HG02571 (cell line): ENCODE data around the gene PRR14L.
"Not testable (repeated sequence)": the region's sequence is repeated elsewhere in the genome, so short reads cannot be mapped to it uniquely, and the experiment has no call there.

Experiments used
- ATAC-seq: cut with Tn5 transposase; IDR thresholded peaks from one replicate; pipeline ENCODE4 v1.9.1; 2021; ENCODE audit warnings: mild to moderate bottlenecking, moderate library complexity; ENCODE audit not compliant: unreplicated experiment

Gene PRR14L

GRCh38 chr22:31683181-31684105 is 66.5 kb downstream of the PRR14L start:
- ATAC-seq = no peak

DNA sequence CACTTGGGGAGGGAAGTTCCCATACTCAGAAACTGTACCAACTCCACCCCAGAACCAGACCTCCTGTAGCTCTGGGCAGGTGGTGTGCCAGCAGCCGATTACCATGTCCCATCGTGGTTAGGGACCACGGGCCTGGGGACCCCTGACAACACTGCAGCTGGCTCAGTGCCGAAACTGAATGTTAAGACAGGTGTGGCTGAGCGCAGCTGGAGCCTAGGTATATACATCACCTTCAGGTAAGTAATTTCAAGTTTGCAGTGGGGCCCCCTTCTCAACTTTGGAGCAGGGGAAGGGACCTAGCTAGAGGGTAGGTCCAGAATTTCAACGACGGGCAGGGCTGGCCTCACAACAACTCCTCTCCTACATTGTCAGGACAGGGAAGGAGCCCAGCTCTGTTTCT is 67.2 kb downstream of the PRR14L start:
- no peak for ATAC-seq

DNA sequence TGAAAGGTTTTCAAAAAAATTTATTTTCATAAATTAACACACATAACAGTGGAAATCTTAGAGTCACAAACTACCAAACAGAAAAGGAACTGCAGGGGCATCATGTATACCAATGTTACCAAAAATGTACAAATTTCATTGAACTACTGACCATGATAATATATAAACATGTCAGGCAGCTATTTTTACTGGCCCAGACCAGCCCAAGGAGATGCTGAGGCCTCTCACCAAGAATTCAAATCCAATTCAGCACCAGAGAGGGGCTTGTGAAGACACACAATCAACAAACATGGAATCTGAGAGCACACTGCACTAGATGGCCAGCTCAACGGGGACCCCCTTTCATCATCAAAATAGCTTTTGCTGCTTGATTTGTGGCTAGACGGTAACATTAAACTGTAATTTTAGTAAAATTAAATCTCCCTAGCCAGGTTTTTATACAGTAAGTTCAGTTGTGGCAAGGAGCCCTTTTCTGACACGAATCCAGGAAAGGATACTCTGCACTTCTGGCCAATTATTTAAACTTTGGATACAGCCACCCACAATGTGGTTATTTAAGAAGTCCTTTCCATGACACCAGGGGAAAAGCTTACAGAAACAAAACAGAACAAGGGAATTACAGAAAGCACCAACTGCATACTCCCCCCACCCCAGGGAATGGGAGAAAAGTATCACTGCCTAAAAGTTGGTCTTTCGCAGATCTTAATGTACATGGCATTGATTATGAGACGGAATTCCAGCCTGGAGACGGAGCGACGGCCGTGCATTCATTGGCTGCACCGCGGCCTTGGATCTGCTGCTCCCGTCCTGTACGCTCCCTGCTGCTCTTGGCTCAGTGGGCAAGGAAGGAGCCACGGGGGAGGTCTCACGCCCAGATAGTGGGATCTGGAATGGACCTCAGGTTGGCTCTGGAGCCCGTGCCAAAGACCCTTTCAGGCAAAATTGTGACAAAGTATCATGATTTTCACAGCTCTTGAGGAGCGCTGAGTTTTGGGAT is 68.3 kb downstream of the PRR14L start:
- ATAC-seq = no peak

DNA sequence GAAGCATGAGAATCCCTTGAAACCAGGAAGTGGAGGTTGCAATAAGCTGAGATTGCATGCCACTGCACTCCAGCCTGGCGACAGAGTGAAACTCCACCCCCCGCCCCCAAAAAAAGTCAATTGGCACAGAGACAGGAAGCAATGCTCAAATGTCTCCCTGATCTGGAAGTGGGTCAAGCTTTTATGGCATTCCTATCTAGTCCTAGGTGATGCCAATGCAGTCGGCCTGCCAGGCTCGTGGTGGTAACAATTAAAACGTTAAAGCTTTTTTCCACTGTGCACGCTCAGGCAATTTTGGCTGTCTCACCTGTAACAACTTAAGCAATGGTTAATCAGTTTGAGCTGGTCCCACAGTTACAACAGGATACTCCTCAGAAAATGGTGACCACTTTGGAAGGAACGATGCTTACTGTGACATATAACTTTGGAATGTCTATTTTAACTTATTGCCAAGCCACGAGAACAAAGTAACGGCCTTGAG is 69.0 kb downstream of the PRR14L start:
- no peak for ATAC-seq

- ATAC-seq = no peak
These were observed 71.2 kb downstream of the PRR14L start for GRCh38 chr22:31678748-31679147.

GRCh38 chr22:31676700-31677099 is 73.2 kb downstream of the PRR14L start:
- ATAC-seq = peak; percentile 93

DNA sequence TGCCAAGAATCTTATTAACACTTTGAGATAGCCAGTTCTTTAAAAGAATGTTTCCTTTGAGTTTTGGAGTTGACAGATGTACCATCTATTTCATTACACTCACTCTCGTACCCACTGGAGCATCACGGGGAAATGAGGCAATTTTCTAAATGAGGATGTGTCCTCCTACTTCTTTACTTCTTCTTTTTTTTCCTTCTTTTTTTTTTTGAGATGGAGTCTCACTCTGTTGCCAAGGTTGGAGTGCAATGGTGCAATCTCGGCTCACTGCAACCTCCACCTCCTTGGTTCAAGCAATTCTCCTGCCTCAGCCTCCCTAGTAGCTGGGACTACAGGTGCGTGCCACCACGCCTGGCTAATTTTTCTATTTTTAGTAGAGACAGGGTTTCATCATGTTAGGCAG is 75.7 kb downstream of the PRR14L start:
- ATAC-seq = not testable (repeated sequence)

DNA sequence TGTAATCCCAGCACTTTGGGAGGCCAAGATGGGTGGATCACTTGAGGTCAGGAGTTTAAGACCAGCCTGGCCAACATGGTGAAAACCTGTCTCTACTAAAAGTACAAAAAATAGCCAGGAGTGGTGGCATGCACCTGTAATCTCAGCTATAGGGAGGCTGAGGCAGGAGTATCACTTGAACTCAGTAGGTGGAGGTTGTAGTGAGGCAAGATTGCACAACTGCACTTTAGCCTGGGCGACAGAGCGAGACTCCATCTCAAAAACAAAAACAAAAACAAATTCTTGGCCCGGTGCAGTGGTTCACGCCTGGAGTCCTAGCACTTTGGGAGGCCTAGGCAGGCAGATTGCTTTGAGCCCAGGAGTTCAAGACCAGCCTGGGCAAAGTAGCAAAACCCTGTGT is 81.1 kb downstream of the PRR14L start:
- not testable (repeated sequence) for ATAC-seq

DNA sequence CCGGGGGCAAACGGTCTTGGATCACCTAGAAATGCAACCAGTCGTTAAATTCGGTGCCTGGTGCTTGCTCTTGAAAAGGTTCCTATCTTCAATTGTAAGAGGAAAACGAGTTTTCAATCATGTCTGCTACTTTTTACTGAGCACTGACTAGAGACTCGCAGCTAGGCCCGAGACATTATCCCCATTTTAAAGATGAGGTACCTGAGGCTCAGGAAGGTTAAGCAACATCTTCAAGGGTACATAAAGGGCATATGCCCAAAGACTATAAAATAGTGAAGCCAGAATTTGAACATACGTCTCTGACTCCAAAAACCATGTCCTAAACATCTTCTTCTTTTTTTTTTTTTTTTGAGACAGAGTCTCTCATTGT is 87.3 kb downstream of the PRR14L start:
- no peak for ATAC-seq

- ATAC-seq = peak; percentile 78
These were observed 87.9 kb downstream of the PRR14L start, which contains the start of gene PISD for GRCh38 chr22:31661851-31662667. Gene PISD, minus strand, starts transcription at chr22:31662215. Its CDS starts 7 bp downstream, at chr22:31662208.

GRCh38 chr22:31660860-31661341 is 89.0 kb downstream of the PRR14L start:
- ATAC-seq = not testable (repeated sequence)

DNA sequence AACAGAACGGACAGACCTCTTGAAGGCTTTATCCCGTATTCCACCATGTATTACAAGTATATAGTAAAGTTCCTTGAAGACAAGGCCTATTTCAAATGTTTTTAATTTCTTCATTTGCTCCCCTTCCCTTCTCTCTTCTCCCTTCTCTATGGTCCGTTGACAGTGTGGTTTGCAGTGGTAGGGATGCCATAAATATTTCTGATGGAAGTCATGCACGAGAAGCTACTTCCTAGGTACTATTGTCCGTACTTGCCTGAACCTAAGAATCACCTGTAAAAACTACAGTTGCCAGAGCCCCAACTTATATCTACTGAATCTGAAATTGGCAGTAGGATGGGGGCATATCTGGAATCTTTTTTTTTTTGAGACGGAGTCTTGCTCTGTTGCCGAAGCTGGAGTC is 90.7 kb downstream of the PRR14L start:
- ATAC-seq = no peak

DNA sequence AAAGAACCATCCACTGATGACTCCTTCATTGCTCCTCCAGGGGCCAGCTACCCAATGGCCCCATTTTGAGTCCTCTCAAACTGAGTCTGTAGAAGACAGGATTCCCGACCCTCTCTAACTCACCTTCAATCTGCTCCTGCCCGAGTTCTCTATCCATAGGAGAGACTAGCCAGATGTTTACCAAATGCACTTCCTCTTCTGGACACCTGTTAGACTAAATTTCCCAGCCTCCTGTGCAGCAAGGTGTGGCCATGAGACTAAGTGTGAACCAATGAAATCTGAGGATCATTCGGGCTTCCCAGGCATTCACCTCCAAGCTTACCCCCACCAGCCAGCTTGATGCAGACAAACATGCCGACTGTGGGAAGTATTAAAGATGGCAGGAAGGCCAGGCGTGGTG is 95.5 kb downstream of the PRR14L start:
- no peak for ATAC-seq

DNA sequence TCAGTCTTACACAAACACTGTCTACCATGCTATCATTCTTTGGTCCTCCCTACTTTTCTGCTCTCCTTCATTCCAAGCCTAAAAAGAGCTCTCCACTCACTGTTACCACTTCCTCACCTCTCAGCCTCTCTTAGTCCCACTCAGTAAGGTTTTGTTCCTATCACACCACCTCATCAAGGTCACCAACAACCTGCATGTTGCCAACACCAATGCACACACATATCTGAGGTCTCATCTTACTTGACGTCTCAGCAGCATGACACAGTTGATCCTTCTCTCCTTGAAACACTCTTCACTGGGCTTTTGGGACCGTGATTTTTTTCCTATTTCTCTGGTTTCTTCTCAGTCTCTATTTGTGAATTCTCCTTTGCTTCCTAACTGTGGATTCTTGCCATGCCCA is 96.0 kb downstream of the PRR14L start:
- ATAC-seq = no peak

DNA sequence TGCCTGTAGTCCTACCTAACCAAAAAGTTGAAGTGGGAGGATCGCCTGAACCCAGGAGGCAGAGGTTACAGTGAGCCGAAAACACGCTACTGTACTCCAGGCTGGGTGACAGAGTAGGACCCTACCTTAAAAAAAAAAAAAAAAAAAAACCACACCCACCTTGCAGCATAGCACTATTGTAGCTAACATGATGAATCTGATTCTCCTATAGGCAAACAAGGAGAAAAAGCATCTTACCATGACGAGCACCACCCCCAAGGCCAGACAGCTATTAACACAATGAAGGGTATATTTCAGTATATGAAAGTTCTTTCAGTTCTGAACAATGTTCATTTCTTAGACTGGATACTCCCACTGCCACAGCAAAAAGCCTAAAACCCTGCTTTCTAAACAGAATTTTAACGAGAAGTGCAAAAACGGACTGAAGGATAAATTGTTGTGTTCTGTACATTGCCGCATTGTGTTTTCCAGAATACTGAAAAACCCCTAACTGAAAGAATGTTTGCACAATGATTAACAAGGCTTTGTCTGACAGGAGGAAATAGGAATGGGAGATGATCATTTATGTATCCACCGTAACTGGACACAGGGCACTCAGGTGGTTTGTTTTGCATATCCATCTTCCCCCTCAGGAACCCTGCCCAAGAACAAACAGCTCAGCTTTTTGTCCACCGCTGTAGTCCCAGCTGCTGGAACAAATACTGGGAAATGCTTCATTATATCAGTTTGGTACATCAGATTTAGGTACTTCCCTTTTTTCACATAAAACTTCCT is 96.8 kb downstream of the PRR14L start:
- no peak for ATAC-seq

- ATAC-seq = no peak
These were observed 97.8 kb downstream of the PRR14L start for GRCh38 chr22:31652088-31652487.

- ATAC-seq = no peak
These were observed 98.3 kb downstream of the PRR14L start for GRCh38 chr22:31651664-31652063.

DNA sequence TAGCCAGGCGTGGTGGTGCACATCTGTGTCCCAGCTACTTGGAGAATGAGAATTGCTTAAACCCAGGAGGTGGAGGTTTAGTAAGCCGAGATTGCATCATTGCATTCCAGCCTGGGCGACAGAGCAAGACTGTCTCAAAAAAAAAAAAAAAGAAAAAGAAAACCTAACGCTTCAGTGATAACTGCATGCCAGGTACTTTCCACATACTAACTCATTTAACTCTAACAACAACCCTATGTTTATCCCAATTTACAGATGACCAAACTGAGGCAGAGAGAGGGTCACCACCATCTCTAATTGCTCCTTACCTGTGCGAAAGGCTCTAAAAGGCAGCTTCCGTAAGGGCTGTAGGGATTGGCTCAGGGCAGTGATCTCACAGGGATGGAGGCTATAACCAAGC is 99.5 kb downstream of the PRR14L start:
- no peak for ATAC-seq

DNA sequence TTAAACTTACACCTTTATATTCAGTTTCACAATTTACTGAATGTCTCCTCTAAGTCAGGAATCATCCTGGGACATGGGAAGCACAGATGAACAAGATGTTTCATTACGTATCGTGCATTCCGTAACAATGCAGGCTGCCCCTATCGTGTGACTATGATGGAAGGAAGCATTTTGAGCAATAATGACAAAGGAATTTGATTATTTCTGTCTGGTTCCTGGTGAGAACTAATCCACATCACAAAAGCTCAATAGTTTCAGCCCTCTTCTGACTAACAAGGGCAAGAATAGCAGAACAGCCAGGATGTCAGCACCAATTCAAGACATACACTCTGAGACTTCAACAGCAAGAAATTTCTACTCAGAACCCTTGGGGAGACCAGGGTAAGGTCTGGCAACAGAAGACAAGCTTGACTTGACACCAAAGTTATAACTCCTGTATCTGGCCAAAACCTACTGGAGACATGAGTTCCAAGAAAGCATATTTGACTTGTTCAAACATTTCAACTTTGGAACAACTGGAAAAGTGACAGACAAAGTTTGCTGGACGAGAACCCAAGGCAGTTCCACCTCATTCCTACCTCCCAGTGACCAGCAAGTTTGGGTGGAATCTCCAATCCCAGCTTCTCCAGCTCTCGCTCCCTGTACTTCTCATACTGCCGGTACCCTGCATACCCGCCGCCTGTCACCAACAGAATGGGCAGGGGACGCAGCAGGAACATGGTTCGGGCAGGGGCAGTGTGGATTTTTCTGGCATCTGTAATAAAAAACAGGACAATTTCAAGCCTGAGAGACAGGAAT is 102.2 kb downstream of the PRR14L start:
- ATAC-seq = no peak
